Hepatocyte (in vitro differentiated cells): ENCODE measurements around the gene NPBWR2. TPM values are rescaled to one million over a fixed set of nuclear protein-coding genes. Genes with fewer than 3 reads are reported as not detected.

Source experiments
- DNase-seq: peaks from one replicate; pipeline ENCODE4 v3.0.0-alpha.2; 2016; ENCODE audit warnings: low spot score
- H2AFZ ChIP-seq: fragments of 200-600 bp; sonication (generic); 2 replicates; pipeline ENCODE4 v1.6.0; 2016; ENCODE audit warnings: antibody characterized with exemption, mild to moderate bottlenecking
- H3K27ac ChIP-seq: fragments of 200-600 bp; sonication (generic); 2 replicates; pipeline ENCODE4 v1.5.1; 2016; ENCODE audit warnings: mild to moderate bottlenecking
- H3K27me3 ChIP-seq: fragments of 200-600 bp; sonication (generic); 2 replicates; pipeline ENCODE4 v1.6.1; 2016
- H3K36me3 ChIP-seq: fragments of 200-600 bp; sonication (generic); replicated peaks from 2 replicates; pipeline ENCODE4 v1.5.1; 2016; ENCODE audit warnings: low read depth; ENCODE audit not compliant: insufficient read depth
- H3K4me1 ChIP-seq: fragments of 200-600 bp; sonication (generic); 2 replicates; pipeline ENCODE4 v1.5.1; 2016; ENCODE audit warnings: mild to moderate bottlenecking, moderate library complexity; ENCODE audit not compliant: insufficient read depth
- H3K4me2 ChIP-seq: fragments of 200-600 bp; sonication (generic); 2 replicates; pipeline ENCODE4 v1.6.0; 2016
- H3K4me3 ChIP-seq: fragments of 200-600 bp; sonication (generic); 2 replicates; pipeline ENCODE4 v1.5.1; 2016; ENCODE audit warnings: mild to moderate bottlenecking
- H3K79me2 ChIP-seq: fragments of 200-600 bp; sonication (generic); 2 replicates; pipeline ENCODE4 v1.6.0; 2017; ENCODE audit warnings: mild to moderate bottlenecking
- H3K9me2 ChIP-seq: fragments of 200-600 bp; sonication (generic); replicated peaks from 2 replicates; pipeline ENCODE4 v1.6.0; 2017; ENCODE audit warnings: mild to moderate bottlenecking; ENCODE audit not compliant: insufficient read depth
- H3K9me3 ChIP-seq: fragments of 200-600 bp; sonication (generic); 2 replicates; pipeline ENCODE4 v1.5.1; 2016; ENCODE audit warnings: low read depth, mild to moderate bottlenecking
- H4K20me1 ChIP-seq: fragments of 200-600 bp; sonication (generic); 2 replicates; pipeline ENCODE4 v1.6.0; 2016; ENCODE audit warnings: mild to moderate bottlenecking; ENCODE audit not compliant: insufficient read depth, poor library complexity, severe bottlenecking
- EZH2 ChIP-seq: fragments of 200-600 bp; sonication (generic); IDR thresholded peaks from 2 replicates; pipeline ENCODE4 v1.6.1; 2016; ENCODE audit warnings: antibody characterized with exemption, mild to moderate bottlenecking, borderline replicate concordance
- EZH2phosphoT487 ChIP-seq: fragments of 200-600 bp; sonication (generic); IDR thresholded peaks from one replicate; pipeline ENCODE4 v1.6.1; 2018; ENCODE audit warnings: antibody characterized with exemption, mild to moderate bottlenecking, low read depth, moderate library complexity; ENCODE audit not compliant: unreplicated experiment, severe bottlenecking
- WGBS: methylation state at CpG from one replicate; pipeline ENCODE4 v1.1.6; 2016; ENCODE audit warnings: low lambda C conversion rate; ENCODE audit errors: missing lambda C conversion rate; 5-methylcytosine and 5-hydroxymethylcytosine counted together
- polyA plus RNA-seq: library from polyadenylated mRNA; unstranded; fragments of >200 nt; fragmentation: Nextera tagmentation; extraction: Ambion mirVana; gene quantifications from 2 replicates; pipeline ENCODE4 v1.2.1, GENCODE V29; 2016
- total RNA-seq: library from RNA; depleted of rRNA; stranded (reverse); fragments of >200 nt; gene quantifications from 2 replicates; pipeline ENCODE4 v1.2.3, GENCODE V29; 2014
- TF ChIP-seq, protein P1 (sequence below): fragments of 200-600 bp; sonication (generic); IDR thresholded peaks from 2 replicates; pipeline ENCODE4 v1.5.1; 2016; ENCODE audit warnings: antibody characterized with exemption, mild to moderate bottlenecking; ENCODE audit not compliant: poor library complexity

NPBWR2 gene
- total and polyA plus RNA-seq, 2 experiments from 2014 or later, result not detected

- H3K79me2 ChIP-seq, result no peaks in the 10 kb centered on the region
- H3K9me3 ChIP-seq, result no peaks in the 10 kb centered on the region
- no peaks in the 10 kb centered on the region for H4K20me1 ChIP-seq
- TF ChIP-seq EZH2, result no peak
- TF ChIP-seq, protein P1, sequence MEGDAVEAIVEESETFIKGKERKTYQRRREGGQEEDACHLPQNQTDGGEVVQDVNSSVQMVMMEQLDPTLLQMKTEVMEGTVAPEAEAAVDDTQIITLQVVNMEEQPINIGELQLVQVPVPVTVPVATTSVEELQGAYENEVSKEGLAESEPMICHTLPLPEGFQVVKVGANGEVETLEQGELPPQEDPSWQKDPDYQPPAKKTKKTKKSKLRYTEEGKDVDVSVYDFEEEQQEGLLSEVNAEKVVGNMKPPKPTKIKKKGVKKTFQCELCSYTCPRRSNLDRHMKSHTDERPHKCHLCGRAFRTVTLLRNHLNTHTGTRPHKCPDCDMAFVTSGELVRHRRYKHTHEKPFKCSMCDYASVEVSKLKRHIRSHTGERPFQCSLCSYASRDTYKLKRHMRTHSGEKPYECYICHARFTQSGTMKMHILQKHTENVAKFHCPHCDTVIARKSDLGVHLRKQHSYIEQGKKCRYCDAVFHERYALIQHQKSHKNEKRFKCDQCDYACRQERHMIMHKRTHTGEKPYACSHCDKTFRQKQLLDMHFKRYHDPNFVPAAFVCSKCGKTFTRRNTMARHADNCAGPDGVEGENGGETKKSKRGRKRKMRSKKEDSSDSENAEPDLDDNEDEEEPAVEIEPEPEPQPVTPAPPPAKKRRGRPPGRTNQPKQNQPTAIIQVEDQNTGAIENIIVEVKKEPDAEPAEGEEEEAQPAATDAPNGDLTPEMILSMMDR, result no peak
- no peak for TF ChIP-seq EZH2phosphoT487
- H3K36me3 ChIP-seq, result no peaks in the 10 kb centered on the region
- peak within 1 kb of the TSS; percentile 85 for H3K4me3 ChIP-seq
- peak; percentile 89 for DNase-seq
- no peaks in the 10 kb centered on the region for H3K9me2 ChIP-seq
- peaks cover 19% of the 10 kb centered on the region for H3K27me3 ChIP-seq
- H3K4me2 ChIP-seq, result peak within 1 kb of the TSS; percentile 98
- H3K27ac ChIP-seq, result peak within 1 kb of the TSS; percentile 45
- peak within 1 kb of the TSS; percentile 83 for H2AFZ ChIP-seq
- H3K4me1 ChIP-seq, result peaks cover 15% of the 10 kb centered on the region
- 1% methylated on average over 15 of the region's 73 CpGs for WGBS
These were observed 27.9 kb downstream of the NPBWR2 start, which contains the start of gene RGS19 for GRCh38 chr20:64079273-64080012. RGS19 (minus strand) TSS chr20:64079518; CDS start chr20:64076886, 2,632 bp downstream.

DNA sequence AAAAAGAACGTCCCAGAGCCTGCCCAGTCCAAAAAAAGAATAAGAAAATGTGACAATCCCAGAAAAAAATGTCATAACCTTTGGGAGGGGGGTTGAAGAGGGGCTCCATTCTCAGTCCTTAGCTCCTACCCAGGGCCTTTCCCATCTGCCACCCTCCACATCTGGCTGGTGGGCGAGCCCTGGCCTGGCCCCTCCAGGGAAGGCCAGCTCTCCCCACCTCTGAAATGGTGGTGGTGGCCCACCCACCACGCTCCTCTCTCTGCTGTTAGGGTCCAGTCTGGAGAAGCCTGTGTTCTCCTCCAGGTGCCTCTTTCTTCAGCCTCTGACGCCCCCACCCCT, 28.5 kb downstream of the NPBWR2 start:
- Histone ChIP-seq H3K27me3 (peaks cover 13% of the 10 kb centered on the region), H3K36me3 (no peaks in the 10 kb centered on the region), H2AFZ (peak overlapping the region; percentile 83), H3K4me1 (peaks cover 10% of the 10 kb centered on the region), H3K27ac (no peak overlapping the region), H3K9me2 (no peaks in the 10 kb centered on the region), H4K20me1 (no peaks in the 10 kb centered on the region), H3K4me3 (peak overlapping the region; percentile 85), H3K79me2 (no peaks in the 10 kb centered on the region), H3K9me3 (no peaks in the 10 kb centered on the region), H3K4me2 (peak overlapping the region; percentile 98)
- DNase-seq, result no peak
- WGBS, result 44% methylated on average over 4 of the region's 4 CpGs
- TF ChIP-seq, protein P1, result no peak
- TF ChIP-seq EZH2 (no peak), EZH2phosphoT487 (no peak)

DNA sequence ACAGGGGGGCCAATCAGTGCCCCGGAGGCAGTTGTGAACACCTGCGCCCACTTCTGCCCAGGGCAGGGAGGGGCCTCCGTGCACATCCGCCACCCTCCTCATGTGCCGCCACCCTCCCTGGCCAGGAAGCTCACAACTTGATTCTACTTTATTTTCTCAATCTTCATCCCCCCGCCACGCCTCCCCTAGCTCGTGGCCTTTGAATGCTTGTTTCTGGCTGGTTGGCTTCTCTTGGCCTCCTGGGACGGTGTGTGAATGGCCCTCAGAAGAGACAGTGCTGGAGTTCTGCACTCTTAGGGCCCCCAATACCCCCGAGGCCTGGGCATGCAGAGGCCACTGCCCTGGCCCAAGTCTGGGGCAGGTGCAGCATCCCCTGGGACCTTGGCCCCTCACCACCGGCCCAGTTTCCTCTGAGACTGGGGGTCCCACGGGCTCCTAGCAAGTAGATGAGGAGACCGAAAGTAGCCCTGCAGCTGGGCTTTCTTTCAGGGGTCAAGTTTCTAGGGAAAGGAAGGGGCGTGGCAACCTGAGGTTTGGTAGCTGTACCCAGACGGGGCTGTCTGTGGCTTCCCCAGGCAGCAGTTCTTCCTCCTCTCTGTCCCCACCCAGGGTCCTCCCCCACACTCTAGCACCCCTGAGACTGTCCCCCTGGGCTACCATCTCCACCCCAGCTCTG, 29.4 kb downstream of the NPBWR2 start:
- H3K4me3 ChIP-seq, result no peak overlapping the region
- no peaks in the 10 kb centered on the region for H3K9me3 ChIP-seq
- H2AFZ ChIP-seq, result no peak overlapping the region
- H3K4me2 ChIP-seq, result peak overlapping the region; percentile 98
- no peak overlapping the region for H3K27ac ChIP-seq
- 76% methylated on average over 15 of the region's 15 CpGs for WGBS
- no peak for DNase-seq
- no peaks in the 10 kb centered on the region for H3K79me2 ChIP-seq
- no peaks in the 10 kb centered on the region for H3K9me2 ChIP-seq
- H4K20me1 ChIP-seq, result no peaks in the 10 kb centered on the region
- peaks cover 9% of the 10 kb centered on the region for H3K4me1 ChIP-seq
- no peaks in the 10 kb centered on the region for H3K36me3 ChIP-seq
- TF ChIP-seq EZH2, result no peak
- TF ChIP-seq, protein P1, result no peak
- no peak for TF ChIP-seq EZH2phosphoT487
- peaks cover 8% of the 10 kb centered on the region for H3K27me3 ChIP-seq
